Tibial nerve (tissue), 4 donors: ENCODE measurements around the gene GALNT14. TPM values are rescaled to one million over a fixed set of nuclear protein-coding genes. Genes with fewer than 3 reads are reported as not detected.

ENCODE experiments used
- DNase-seq, 2 donors: peaks; one replicate each; pipeline ENCODE4 v3.0.0-alpha.2; 2019; ENCODE audit warnings: low spot score in 2 of 2
- H3K27ac ChIP-seq, 4 donors: fragments of 200-600 bp; sonication (generic) in 3 of 4; one replicate each; pipeline ENCODE4 v1.5.1; 2017 to 2019; ENCODE audit warnings: mild to moderate bottlenecking in 1 of 4
- H3K27me3 ChIP-seq, 2 donors: fragments of 200-600 bp; sonication (generic) in 1 of 2; one replicate each; pipeline versions ENCODE4 v1.5.1 to v1.6.0; 2017 to 2019
- H3K36me3 ChIP-seq, 3 donors: fragments of 200-600 bp; sonication (generic); one replicate each; pipeline ENCODE4 v1.5.1; 2018 to 2019
- H3K4me1 ChIP-seq, 4 donors: fragments of 200-600 bp; sonication (generic) in 3 of 4; one replicate each; pipeline ENCODE4 v1.5.1; 2017 to 2019
- H3K4me3 ChIP-seq, 4 donors: fragments of 200-600 bp; sonication (generic) in 3 of 4; one replicate each; pipeline ENCODE4 v1.5.1; 2017 to 2019; ENCODE audit warnings: mild to moderate bottlenecking in 1 of 4, moderate library complexity in 1 of 4
- H3K9me3 ChIP-seq, 4 donors: fragments of 200-600 bp; sonication (generic) in 3 of 4; one replicate each; pipeline ENCODE4 v1.5.1; 2017 to 2019
- EP300 ChIP-seq, 2 donors: sonication (generic); formaldehyde crosslinking; IDR thresholded peaks; one replicate each; pipeline ENCODE4 v1.6.1; 2017; ENCODE audit warnings: antibody characterized with exemption in 2 of 2, mild to moderate bottlenecking in 1 of 2
- POLR2A ChIP-seq, 2 donors: fragments of 450-650 bp; IDR thresholded peaks; one replicate each; pipeline ENCODE4 v1.6.1; 2017; ENCODE audit warnings: antibody characterized with exemption in 2 of 2, mild to moderate bottlenecking in 2 of 2, moderate library complexity in 2 of 2
- WGBS, 2 donors: methylation state at CpG; one replicate each; pipeline ENCODE4 v1.1.5; 2018; 5-methylcytosine and 5-hydroxymethylcytosine counted together
- total RNA-seq, 4 donors: library from RNA; depleted of rRNA; stranded (reverse); fragments of >200 nt; gene quantifications; one replicate each; pipeline ENCODE4 v1.1.0, GENCODE V29; 2016
- TF ChIP-seq, protein P1 (sequence below), 5 experiments: fragments of 200-600 bp in 3 of 5; fragments of 450-650 bp in 2 of 5; sonication (generic) in 3 of 5; IDR thresholded peaks; one replicate each; pipeline ENCODE4 v1.5.1; 2016 to 2019; ENCODE audit warnings: antibody characterized with exemption in 5 of 5, mild to moderate bottlenecking in 3 of 5, moderate library complexity in 2 of 5

GALNT14 gene
- total RNA-seq, 4 donors from 2014 or later = 0.21 to 4.2 (median 0.78) TPM; not detected in 1

DNA sequence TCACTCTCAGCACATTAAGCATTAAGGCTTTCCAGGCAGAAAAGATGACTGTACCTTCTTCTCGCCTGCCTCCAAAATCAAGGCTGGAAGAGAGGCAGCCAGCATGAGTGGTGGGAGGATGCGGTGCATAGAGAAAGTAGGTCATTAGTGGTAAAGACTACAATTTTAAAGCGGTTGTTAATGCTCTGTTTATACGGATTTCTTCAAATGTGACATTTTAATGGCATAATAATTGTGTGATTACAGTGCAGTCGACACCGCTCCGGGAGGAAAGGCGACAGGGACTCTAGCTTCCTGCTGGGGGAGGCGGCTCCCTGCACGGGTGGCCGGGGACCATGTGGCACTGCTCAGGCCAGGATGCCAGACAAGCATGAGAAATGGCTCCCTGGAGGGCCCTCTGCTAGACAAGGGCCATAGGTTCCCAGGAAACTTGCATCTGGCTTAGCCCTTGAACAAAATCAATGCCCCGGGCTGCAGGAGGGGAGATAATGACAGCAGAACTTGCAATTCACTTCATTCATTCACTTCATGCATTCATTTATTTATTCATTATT, 129.6 kb downstream of the GALNT14 start:
- Histone ChIP-seq H3K36me3 (no peaks in the 10 kb centered on the region), H3K27me3 (peaks cover 0 to 16% of the 10 kb centered on the region in 2 donors), H3K4me3 (no peak overlapping the region), H3K4me1 (no peaks in the 10 kb centered on the region), H3K27ac (no peak overlapping the region), H3K9me3 (no peaks in the 10 kb centered on the region)
- no peak for DNase-seq
- TF ChIP-seq, protein P1, sequence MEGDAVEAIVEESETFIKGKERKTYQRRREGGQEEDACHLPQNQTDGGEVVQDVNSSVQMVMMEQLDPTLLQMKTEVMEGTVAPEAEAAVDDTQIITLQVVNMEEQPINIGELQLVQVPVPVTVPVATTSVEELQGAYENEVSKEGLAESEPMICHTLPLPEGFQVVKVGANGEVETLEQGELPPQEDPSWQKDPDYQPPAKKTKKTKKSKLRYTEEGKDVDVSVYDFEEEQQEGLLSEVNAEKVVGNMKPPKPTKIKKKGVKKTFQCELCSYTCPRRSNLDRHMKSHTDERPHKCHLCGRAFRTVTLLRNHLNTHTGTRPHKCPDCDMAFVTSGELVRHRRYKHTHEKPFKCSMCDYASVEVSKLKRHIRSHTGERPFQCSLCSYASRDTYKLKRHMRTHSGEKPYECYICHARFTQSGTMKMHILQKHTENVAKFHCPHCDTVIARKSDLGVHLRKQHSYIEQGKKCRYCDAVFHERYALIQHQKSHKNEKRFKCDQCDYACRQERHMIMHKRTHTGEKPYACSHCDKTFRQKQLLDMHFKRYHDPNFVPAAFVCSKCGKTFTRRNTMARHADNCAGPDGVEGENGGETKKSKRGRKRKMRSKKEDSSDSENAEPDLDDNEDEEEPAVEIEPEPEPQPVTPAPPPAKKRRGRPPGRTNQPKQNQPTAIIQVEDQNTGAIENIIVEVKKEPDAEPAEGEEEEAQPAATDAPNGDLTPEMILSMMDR (IDR thresholded peaks at IDR 0.05) = no peak
- TF ChIP-seq EP300 (IDR thresholded peaks at IDR 0.05) = no peak
- WGBS, 2 donors = 23 to 28% methylated on average over 12 of the region's 12 CpGs

DNA sequence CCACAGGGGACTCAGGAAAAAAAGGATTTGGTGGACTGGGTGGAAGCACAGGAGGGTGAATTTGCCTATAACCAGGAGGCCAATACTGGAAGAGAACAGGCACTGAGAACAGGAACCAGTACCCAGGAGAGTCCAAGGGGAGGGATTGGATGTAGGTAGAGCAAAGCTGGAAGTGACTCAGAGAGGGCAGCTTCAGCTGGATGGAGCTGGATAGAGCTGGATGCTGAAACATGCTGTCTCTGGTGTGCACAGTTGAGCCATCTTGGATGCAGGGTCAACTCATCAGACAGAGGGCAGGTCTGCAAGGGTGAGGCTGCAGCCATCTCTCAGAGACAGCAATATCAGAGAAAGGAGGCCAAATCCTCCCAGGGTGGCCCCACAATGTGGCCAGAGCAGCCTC, 134.0 kb downstream of the GALNT14 start:
- no peaks in the 10 kb centered on the region for H3K9me3 ChIP-seq
- TF ChIP-seq EP300 (IDR thresholded peaks at IDR 0.05) (no peak), POLR2A (IDR thresholded peaks at IDR 0.05) (no peak)
- TF ChIP-seq, protein P1 (IDR thresholded peaks at IDR 0.05) = no peak
- H3K4me1 ChIP-seq = no peaks in the 10 kb centered on the region
- H3K36me3 ChIP-seq = no peaks in the 10 kb centered on the region
- H3K27ac ChIP-seq = no peak overlapping the region
- no peak overlapping the region for H3K4me3 ChIP-seq
- no peak for DNase-seq
- peaks cover 0 to under 1% of the 10 kb centered on the region in 2 donors for H3K27me3 ChIP-seq

DNA sequence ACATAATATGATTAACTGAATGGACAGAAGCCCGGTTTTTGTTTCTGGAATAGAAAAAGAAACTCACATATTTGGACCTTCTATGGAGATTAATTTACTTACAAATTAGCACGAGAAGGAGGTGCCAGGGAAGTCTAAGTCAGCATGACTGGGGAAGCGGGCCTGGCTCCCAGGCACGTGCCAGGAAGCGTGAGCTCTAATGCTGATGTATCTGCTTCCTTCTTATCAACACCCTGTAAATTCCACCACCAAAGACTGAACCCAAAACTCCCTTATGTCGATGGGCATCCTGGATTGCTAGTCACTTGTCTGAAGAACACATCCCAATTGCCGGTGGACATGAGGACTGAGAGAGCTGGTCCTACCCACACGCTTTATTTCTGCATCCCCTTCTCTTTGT, 134.5 kb downstream of the GALNT14 start:
- Histone ChIP-seq H3K27me3 (no peaks in the 10 kb centered on the region), H3K36me3 (no peaks in the 10 kb centered on the region), H3K4me1 (no peaks in the 10 kb centered on the region), H3K27ac (no peak overlapping the region), H3K4me3 (no peak overlapping the region), H3K9me3 (no peaks in the 10 kb centered on the region)
- TF ChIP-seq POLR2A (IDR thresholded peaks at IDR 0.05) = no peak
- TF ChIP-seq EP300 (IDR thresholded peaks at IDR 0.05) = no peak
- TF ChIP-seq, protein P1 (IDR thresholded peaks at IDR 0.05) = no peak
- WGBS, 2 donors = 49 to 56% methylated on average over 8 of the region's 8 CpGs
- DNase-seq = no peak

DNA sequence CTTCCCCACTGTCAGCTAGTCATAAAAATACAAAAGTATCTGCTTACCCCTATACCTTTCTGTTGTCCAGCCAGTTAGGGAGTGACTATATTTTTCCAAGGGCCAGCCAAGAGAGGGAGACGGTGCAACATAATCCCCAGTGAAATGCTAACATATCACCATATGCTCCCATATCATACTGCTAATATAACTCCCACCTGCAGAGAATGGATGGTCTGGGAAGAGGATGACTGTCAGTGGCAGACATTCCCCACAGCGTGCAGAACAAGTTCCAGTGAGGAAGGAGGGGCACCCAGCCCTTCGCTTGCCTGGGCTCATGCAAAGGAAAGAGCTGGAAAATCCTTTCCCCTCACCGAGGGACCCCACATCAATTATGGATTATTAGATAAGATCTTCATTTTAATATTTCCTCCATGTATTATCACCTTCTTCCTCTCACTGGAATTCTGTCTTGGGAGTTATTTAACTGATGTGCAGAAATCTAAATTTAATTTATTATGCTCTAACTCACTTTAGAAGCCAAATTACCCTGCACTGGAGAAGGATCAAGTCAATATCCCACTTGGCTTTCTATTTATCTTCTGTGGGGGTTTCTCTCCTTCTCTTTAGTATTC, 135.6 kb downstream of the GALNT14 start:
- no peak for TF ChIP-seq EP300 (IDR thresholded peaks at IDR 0.05)
- TF ChIP-seq, protein P1 (IDR thresholded peaks at IDR 0.05) = no peak
- no peak for TF ChIP-seq POLR2A (IDR thresholded peaks at IDR 0.05)
- Histone ChIP-seq H3K36me3 (no peaks in the 10 kb centered on the region), H3K4me1 (no peaks in the 10 kb centered on the region), H3K27me3 (no peaks in the 10 kb centered on the region), H3K9me3 (no peaks in the 10 kb centered on the region), H3K27ac (no peak overlapping the region), H3K4me3 (no peak overlapping the region)
- DNase-seq = no peak
- WGBS, 2 donors = 60 to 66% methylated on average over 4 of the region's 4 CpGs

DNA sequence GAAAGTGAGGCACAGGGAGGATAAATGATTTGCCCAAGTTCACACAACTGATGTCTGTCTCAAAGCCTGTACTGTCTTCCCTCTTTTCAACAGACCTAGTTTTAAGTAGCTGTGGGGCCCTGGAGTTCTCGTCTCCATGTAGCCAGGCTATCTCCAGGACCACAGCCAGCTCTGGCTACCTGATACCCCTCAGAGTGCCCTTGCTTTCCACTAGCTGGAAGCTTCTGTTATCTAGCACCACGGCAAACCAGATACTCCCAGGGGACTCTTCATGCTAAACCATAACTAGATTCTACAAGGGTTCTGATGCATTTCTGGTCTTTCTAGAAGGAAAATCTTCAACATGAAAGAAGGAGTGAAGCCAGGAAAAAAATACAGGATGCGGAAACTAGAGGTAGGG, 137.3 kb downstream of the GALNT14 start:
- Histone ChIP-seq H3K4me1 (no peaks in the 10 kb centered on the region), H3K36me3 (no peaks in the 10 kb centered on the region), H3K27me3 (no peaks in the 10 kb centered on the region), H3K4me3 (no peak overlapping the region), H3K27ac (no peak overlapping the region), H3K9me3 (no peaks in the 10 kb centered on the region)
- TF ChIP-seq POLR2A (IDR thresholded peaks at IDR 0.05) (no peak), EP300 (IDR thresholded peaks at IDR 0.05) (no peak)
- TF ChIP-seq, protein P1 (IDR thresholded peaks at IDR 0.05) = no peak
- no peak for DNase-seq
- 62 to 72% methylated on average over 3 of the region's 3 CpGs for WGBS, 2 donors
